ENCODE results near the gene PTPDC1.

PTPDC1 gene, protein sequence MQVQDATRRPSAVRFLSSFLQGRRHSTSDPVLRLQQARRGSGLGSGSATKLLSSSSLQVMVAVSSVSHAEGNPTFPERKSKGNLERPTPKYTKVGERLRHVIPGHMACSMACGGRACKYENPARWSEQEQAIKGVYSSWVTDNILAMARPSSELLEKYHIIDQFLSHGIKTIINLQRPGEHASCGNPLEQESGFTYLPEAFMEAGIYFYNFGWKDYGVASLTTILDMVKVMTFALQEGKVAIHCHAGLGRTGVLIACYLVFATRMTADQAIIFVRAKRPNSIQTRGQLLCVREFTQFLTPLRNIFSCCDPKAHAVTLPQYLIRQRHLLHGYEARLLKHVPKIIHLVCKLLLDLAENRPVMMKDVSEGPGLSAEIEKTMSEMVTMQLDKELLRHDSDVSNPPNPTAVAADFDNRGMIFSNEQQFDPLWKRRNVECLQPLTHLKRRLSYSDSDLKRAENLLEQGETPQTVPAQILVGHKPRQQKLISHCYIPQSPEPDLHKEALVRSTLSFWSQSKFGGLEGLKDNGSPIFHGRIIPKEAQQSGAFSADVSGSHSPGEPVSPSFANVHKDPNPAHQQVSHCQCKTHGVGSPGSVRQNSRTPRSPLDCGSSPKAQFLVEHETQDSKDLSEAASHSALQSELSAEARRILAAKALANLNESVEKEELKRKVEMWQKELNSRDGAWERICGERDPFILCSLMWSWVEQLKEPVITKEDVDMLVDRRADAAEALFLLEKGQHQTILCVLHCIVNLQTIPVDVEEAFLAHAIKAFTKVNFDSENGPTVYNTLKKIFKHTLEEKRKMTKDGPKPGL

DNA sequence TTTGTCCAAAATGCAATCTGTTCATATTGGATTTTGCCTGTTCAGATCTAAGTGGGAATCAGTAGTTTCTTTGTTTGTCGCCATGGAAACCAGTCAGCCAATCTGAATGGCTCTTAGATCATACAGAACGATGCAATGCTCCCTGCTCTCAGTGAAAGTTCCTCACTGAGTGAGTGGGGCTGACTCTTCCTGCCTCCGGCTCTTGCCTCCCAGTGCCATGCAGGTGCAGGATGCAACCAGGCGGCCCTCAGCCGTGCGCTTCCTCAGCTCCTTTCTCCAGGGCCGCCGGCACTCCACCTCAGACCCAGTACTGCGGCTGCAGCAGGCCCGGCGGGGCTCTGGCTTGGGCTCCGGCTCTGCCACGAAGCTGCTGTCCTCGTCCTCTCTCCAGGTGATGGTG, at the start of gene PTPDC1:
PTPDC1 (plus strand) TSS at position 151 of the 400 bp plus-strand sequence; CDS start at position 218, 67 bp downstream.
- no peak within 1 kb of the TSS for H3K27ac Mint-ChIP-seq
- no peaks in the 10 kb centered on the region for H3K4me1 Mint-ChIP-seq (ENCODE audit: low read depth)
- H3K4me3 Mint-ChIP-seq = no peak within 1 kb of the TSS
- H3K27me3 Mint-ChIP-seq = no peaks in the 10 kb centered on the region
- no peaks in the 10 kb centered on the region for H3K9me3 Mint-ChIP-seq (ENCODE audit: low read depth)
- H3K36me3 Mint-ChIP-seq = peaks cover 8% of the 10 kb centered on the region

DNA sequence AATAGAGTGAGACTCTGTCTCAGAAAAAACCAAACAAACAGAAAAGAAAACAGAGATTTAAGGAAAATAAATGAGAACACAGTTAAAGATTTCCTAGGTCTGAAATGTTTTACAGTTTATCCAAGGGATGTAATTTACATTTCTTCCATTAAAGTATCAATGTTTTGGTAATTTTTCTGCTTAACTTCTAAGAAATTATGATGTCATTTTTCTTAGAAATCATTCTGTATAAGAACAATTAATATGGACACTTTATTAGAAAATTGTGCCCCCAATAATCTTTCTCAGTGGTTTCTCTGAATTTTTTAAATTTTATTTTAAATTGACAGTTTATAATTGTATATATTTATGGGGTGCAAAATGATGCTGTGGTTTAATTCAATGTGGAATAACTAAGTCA, 49.8 kb upstream of the PTPDC1 start:
- no peaks in the 10 kb centered on the region for H3K27me3 Mint-ChIP-seq
- H3K4me1 Mint-ChIP-seq (ENCODE audit: low read depth) = peaks cover 25% of the 10 kb centered on the region
- no peaks in the 10 kb centered on the region for H3K9me3 Mint-ChIP-seq (ENCODE audit: low read depth)
- peaks cover 3% of the 10 kb centered on the region for H3K36me3 Mint-ChIP-seq
- H3K4me3 Mint-ChIP-seq = no peak overlapping the region
- H3K27ac Mint-ChIP-seq = no peak overlapping the region

GRCh38 chr9:94039786-94040185, 44.5 kb upstream of the PTPDC1 start:
- H3K4me3 Mint-ChIP-seq = no peak overlapping the region
- peaks cover 1% of the 10 kb centered on the region for H3K4me1 Mint-ChIP-seq (ENCODE audit: low read depth)
- no peak overlapping the region for H3K27ac Mint-ChIP-seq
- peaks cover 6% of the 10 kb centered on the region for H3K36me3 Mint-ChIP-seq
- no peaks in the 10 kb centered on the region for H3K27me3 Mint-ChIP-seq
- H3K9me3 Mint-ChIP-seq (ENCODE audit: low read depth) = no peaks in the 10 kb centered on the region

DNA sequence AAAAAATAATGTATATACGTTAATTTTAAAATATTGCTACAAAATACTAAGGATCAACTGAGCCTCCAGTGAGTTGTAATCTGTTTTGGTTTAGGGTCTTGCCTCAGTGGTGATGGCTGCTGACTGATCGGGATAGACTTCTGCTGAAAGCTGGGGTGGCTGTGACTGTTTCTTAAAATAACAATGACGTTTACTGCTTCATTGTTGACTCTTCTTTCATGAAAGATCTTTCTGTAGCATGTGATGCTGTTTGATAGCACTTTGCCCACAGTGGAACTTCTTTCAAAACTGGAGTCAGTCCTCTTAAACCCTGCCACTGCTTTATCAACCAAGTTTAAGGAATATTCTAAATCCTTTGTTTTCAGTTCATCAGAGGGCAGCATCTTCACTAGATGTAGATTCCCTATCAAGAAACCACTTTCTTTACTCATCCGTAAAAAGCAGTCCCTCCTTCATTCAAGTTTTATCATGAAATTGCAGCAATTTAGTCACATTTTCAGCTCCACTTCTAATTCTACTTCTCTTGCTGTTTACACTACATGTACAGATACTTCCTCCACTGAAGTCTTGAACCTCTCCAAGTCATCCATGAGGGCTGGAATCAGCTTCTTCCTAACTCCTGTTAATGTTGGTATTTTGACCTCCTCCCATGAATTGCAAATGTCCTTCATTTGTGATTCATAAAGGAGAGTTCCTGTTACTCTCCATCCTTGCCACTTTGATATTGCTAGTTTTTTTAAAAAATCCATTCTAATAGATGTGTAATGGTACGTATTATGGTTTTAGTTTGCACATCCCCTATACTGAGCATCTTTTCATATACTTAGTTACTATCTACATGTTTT, 41.5 kb upstream of the PTPDC1 start:
- peaks cover 2% of the 10 kb centered on the region for H3K36me3 Mint-ChIP-seq
- no peaks in the 10 kb centered on the region for H3K9me3 Mint-ChIP-seq (ENCODE audit: low read depth)
- H3K27me3 Mint-ChIP-seq = no peaks in the 10 kb centered on the region
- H3K27ac Mint-ChIP-seq = no peak overlapping the region
- H3K4me1 Mint-ChIP-seq (ENCODE audit: low read depth) = no peaks in the 10 kb centered on the region
- no peak overlapping the region for H3K4me3 Mint-ChIP-seq

DNA sequence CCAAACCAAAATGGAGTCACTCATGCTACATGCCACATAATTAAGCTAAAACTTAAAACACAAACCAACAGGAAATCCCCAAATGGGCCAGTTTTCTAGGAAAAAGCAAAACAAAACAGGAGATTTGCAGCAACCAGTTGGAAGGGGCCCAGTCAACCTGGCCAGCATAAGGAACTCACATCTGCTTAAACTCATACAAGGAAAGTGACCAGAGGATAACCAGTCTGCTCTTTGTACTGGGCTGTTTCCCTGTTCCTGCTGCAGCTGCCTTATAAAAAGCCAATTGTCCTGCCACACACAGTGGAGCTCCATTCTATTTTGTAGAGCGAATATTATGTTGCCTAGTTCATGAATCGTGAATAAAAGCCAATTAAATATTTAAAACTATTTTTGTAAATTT, 29.5 kb upstream of the PTPDC1 start:
- Mint-ChIP-seq H3K9me3 (ENCODE audit: low read depth) (peaks cover 1% of the 10 kb centered on the region), H3K36me3 (peaks cover 2% of the 10 kb centered on the region), H3K4me3 (no peak overlapping the region), H3K27me3 (no peaks in the 10 kb centered on the region), H3K4me1 (ENCODE audit: low read depth) (no peaks in the 10 kb centered on the region), H3K27ac (no peak overlapping the region)

DNA sequence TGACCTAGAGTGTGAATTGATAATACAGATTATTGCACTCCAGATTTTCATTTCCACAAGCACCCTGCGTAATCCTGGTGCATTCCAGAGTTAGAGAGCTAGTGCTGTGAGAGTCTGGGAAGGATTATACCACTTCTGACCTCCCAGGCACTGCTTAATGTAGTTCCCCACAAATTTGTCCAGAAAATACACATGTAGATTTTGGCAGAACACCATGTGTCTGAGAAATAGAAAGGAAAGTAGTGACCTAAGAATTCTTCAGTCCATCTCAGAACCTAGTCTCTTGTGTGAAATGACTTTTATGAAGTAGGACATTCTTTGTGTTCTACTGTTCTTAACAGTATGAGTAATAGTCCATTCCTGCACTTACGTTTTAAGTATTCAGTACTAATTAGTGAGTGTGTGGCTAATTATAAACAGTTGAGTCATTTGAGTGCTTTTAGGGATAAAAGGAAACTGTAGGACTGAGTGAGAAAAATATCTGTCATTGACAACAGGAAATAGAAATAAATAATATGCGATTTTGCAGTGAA, 27.8 kb upstream of the PTPDC1 start:
- Mint-ChIP-seq H3K27ac (no peak overlapping the region), H3K36me3 (peaks cover 6% of the 10 kb centered on the region), H3K9me3 (ENCODE audit: low read depth) (no peaks in the 10 kb centered on the region), H3K4me3 (no peak overlapping the region), H3K4me1 (ENCODE audit: low read depth) (no peaks in the 10 kb centered on the region), H3K27me3 (no peaks in the 10 kb centered on the region)

GRCh38 chr9:94057918-94058317, 26.3 kb upstream of the PTPDC1 start:
- Mint-ChIP-seq H3K4me3 (no peak overlapping the region), H3K36me3 (peaks cover 13% of the 10 kb centered on the region), H3K4me1 (ENCODE audit: low read depth) (no peaks in the 10 kb centered on the region), H3K27ac (no peak overlapping the region), H3K9me3 (ENCODE audit: low read depth) (peaks cover 3% of the 10 kb centered on the region), H3K27me3 (no peaks in the 10 kb centered on the region)

DNA sequence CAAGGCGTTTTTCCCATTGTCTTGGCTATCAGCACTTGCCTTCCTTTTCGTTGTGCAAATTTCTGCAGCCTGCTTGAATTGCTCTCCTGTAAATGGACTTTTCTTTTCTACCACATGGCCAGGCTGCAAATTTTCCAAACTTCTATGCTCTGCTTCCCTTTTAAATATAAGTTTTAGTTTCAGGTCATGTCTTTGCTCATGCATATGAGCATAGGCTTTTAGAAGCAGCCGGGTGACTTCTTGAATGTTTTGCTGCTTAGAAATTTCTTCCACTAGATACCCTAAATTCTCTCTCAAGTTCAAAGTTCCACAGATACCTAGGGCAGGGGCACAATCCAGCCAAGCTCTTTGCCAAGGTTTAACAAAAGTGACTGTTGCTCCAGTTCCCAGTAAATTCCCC, 22.4 kb upstream of the PTPDC1 start:
- peaks cover 3% of the 10 kb centered on the region for H3K9me3 Mint-ChIP-seq (ENCODE audit: low read depth)
- H3K36me3 Mint-ChIP-seq = peaks cover 13% of the 10 kb centered on the region
- no peak overlapping the region for H3K4me3 Mint-ChIP-seq
- no peaks in the 10 kb centered on the region for H3K27me3 Mint-ChIP-seq
- no peaks in the 10 kb centered on the region for H3K4me1 Mint-ChIP-seq (ENCODE audit: low read depth)
- H3K27ac Mint-ChIP-seq = no peak overlapping the region

DNA sequence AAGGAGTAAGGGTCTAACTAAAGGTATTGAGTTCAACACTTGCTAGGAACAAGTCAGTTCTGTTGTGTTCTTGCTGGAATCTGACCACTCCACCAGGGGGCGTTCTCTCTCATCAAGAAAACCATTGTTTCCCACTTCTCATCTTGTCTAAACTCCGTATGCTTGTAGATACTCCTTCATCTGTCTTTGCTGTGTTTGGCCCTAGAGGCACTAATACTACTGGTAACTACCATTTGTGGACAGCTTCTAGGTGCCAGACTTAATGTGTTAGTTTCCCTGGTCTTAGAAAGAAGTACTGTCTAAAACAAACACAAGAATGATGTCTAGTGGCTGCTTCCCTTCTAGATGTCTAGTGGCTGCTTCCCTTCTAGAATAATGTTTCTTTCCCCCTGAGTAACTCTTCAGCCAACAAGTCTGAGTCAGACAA, 18.7 kb upstream of the PTPDC1 start:
- Mint-ChIP-seq H3K4me1 (ENCODE audit: low read depth) (no peaks in the 10 kb centered on the region), H3K4me3 (no peak overlapping the region), H3K27ac (no peak overlapping the region), H3K27me3 (no peaks in the 10 kb centered on the region), H3K36me3 (peaks cover 14% of the 10 kb centered on the region), H3K9me3 (ENCODE audit: low read depth) (peaks cover 3% of the 10 kb centered on the region)

DNA sequence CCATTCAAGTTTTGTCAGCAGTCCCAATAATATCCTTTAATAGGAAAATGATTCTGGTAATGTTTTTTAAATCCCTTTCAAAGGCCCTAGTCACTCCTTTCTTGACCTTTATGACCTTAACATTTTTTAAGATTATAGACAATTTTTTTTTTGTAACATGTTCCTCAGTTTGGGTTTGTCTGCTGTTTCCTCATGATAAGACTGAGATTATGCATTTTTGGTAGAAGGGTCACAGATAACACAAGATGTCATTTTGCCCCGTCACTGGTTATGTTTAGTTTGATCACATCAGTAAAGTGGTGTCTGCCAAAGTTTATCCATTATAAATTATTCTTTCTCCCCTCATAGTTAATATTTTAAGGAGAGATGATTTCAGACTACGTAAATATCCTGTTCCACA, 16.0 kb upstream of the PTPDC1 start:
- Mint-ChIP-seq H3K27me3 (no peaks in the 10 kb centered on the region), H3K4me3 (no peak overlapping the region), H3K9me3 (ENCODE audit: low read depth) (no peaks in the 10 kb centered on the region), H3K4me1 (ENCODE audit: low read depth) (no peaks in the 10 kb centered on the region), H3K27ac (no peak overlapping the region), H3K36me3 (peaks cover 20% of the 10 kb centered on the region)

GRCh38 chr9:94076557-94076956, 7.7 kb upstream of the PTPDC1 start:
- no peaks in the 10 kb centered on the region for H3K9me3 Mint-ChIP-seq (ENCODE audit: low read depth)
- H3K4me1 Mint-ChIP-seq (ENCODE audit: low read depth) = no peaks in the 10 kb centered on the region
- peaks cover 21% of the 10 kb centered on the region for H3K36me3 Mint-ChIP-seq
- H3K27me3 Mint-ChIP-seq = no peaks in the 10 kb centered on the region
- H3K4me3 Mint-ChIP-seq = no peak overlapping the region
- H3K27ac Mint-ChIP-seq = no peak overlapping the region

DNA sequence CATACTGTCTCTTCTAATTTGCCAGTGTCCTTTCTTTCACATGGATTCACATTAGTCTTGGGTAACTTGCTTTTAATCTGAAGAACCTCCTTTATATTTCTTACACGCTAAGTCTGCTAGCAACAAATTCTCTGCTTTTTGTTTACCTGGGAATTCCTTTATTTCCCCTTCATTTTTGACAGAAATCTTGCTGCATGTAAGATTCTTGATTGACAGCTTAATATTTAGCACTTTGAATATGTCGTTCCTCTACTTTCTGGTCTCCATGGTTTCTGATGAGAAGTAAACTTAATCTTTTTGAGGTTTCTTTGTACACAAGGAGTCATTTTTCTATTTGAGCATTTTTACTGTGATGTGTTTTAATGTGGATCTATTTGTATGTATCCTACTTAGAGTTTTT, 6.2 kb upstream of the PTPDC1 start:
- H3K27me3 Mint-ChIP-seq = no peaks in the 10 kb centered on the region
- H3K36me3 Mint-ChIP-seq = peaks cover 13% of the 10 kb centered on the region
- no peak overlapping the region for H3K27ac Mint-ChIP-seq
- no peaks in the 10 kb centered on the region for H3K9me3 Mint-ChIP-seq (ENCODE audit: low read depth)
- H3K4me1 Mint-ChIP-seq (ENCODE audit: low read depth) = no peaks in the 10 kb centered on the region
- H3K4me3 Mint-ChIP-seq = no peak overlapping the region

DNA sequence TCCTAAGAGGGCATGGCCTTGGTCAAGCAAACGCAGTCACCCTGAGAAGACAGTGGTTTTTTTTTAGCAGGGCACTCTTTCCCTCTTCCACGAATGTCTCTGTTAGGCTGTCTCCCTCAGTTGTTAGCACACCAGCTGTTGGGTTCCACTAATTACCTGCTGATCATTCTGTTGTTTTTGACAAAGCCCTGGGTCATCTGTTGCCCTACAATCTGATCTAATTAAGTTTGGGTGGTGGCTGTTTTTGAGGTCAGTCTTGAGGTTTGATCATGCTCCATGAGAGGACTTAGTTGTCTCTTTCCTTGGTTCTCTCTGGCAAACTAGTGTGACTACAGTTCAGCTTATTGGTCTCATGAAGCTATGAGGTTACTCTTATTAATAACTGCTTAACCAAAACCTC, 5.0 kb upstream of the PTPDC1 start:
- Mint-ChIP-seq H3K27ac (no peak overlapping the region), H3K36me3 (peaks cover 13% of the 10 kb centered on the region), H3K9me3 (ENCODE audit: low read depth) (no peaks in the 10 kb centered on the region), H3K27me3 (no peaks in the 10 kb centered on the region), H3K4me1 (ENCODE audit: low read depth) (no peaks in the 10 kb centered on the region), H3K4me3 (no peak overlapping the region)

DNA sequence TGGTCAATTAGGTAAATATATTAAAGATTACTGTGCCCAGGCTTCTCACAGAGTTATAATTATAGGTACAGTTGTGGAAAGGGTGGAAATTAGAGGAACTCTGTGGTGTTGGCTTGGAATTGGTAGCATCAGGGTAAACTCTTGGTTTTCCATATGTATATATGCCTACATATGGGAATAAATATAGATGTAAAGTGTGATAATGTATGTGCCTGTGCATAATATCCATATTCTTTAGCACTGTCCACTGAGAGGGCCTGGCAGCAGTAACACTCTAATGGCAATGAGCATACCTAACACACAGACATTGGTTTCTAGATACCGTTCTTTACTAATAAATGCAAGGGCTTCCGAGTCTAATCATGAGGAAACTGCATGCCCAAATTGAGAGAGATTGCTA, 4.0 kb upstream of the PTPDC1 start:
- Mint-ChIP-seq H3K36me3 (peaks cover 13% of the 10 kb centered on the region), H3K4me1 (ENCODE audit: low read depth) (no peaks in the 10 kb centered on the region), H3K27ac (no peak overlapping the region), H3K27me3 (no peaks in the 10 kb centered on the region), H3K4me3 (no peak overlapping the region), H3K9me3 (ENCODE audit: low read depth) (no peaks in the 10 kb centered on the region)
